Activated CD4-positive, CD25-positive, alpha-beta regulatory T cell treated with anti-CD3 and anti-CD28 coated beads, Interleukin-2, amount 50 U/mL, for 24 hours (primary cell): ENCODE results near the gene MMRN1.
A peak's percentile ranks its signal among the peaks of the same experiment; 100 is the strongest.

Experiments
- ATAC-seq, 2 donors: fragments of 150-1000 bp; cut with Tn5 transposase; one replicate each; pipeline ENCODE4 v1.10.0; 2021; ENCODE audit warnings: mild to moderate bottlenecking in 1 of 2, moderate library complexity in 1 of 2

The MMRN1 gene

GRCh38 chr4:89894649-89895550 is at the start of gene MMRN1:
Gene MMRN1 (plus strand): TSS chr4:89894854. CDS start chr4:89894972, 118 bp downstream.
- no peak for ATAC-seq

- no peak for ATAC-seq
Observed at GRCh38 chr4:89847571-89848325, 46.9 kb upstream of the MMRN1 start.

- ATAC-seq = no peak
Observed at GRCh38 chr4:89855236-89855635, 39.4 kb upstream of the MMRN1 start.

GRCh38 chr4:89860971-89861370 is 33.7 kb upstream of the MMRN1 start:
- ATAC-seq = no peak

- no peak for ATAC-seq
Observed at GRCh38 chr4:89863533-89863932, 31.1 kb upstream of the MMRN1 start.

- ATAC-seq = no peak
Observed at GRCh38 chr4:89868276-89868675, 26.4 kb upstream of the MMRN1 start.

- no peak for ATAC-seq
Observed at GRCh38 chr4:89868999-89869589, 25.6 kb upstream of the MMRN1 start.

GRCh38 chr4:89871211-89871610 is 23.4 kb upstream of the MMRN1 start:
- no peak for ATAC-seq

GRCh38 chr4:89876548-89876947 is 18.1 kb upstream of the MMRN1 start:
- ATAC-seq = no peak

- ATAC-seq = no peak
Observed at GRCh38 chr4:89878611-89879010, 16.0 kb upstream of the MMRN1 start.

GRCh38 chr4:89879215-89879614 is 15.4 kb upstream of the MMRN1 start:
- no peak for ATAC-seq

- no peak for ATAC-seq
Observed at GRCh38 chr4:89889289-89889688, 5.4 kb upstream of the MMRN1 start.

- ATAC-seq = no peak
Observed at GRCh38 chr4:89897867-89898266, 3.2 kb downstream of the MMRN1 start.

- ATAC-seq = peak; percentile 55 to 60
Observed at GRCh38 chr4:89898304-89898716, 3.7 kb downstream of the MMRN1 start.

GRCh38 chr4:89899152-89899551 is 4.5 kb downstream of the MMRN1 start:
- no peak for ATAC-seq

- no peak for ATAC-seq
Observed at GRCh38 chr4:89899854-89900253, 5.2 kb downstream of the MMRN1 start.

- ATAC-seq = peak; percentile 66 to 67
Observed at GRCh38 chr4:89901808-89902431, 7.3 kb downstream of the MMRN1 start.

- ATAC-seq = no peak
Observed at GRCh38 chr4:89904524-89904923, 9.9 kb downstream of the MMRN1 start.

- ATAC-seq = no peak
Observed at GRCh38 chr4:89906316-89906715, 11.7 kb downstream of the MMRN1 start.

- peak; percentile 78 to 87 for ATAC-seq
Observed at GRCh38 chr4:89906777-89907521, 12.3 kb downstream of the MMRN1 start.

GRCh38 chr4:89909889-89910288 is 15.2 kb downstream of the MMRN1 start:
- no peak for ATAC-seq

GRCh38 chr4:89913623-89914022 is 19.0 kb downstream of the MMRN1 start:
- ATAC-seq = no peak
